Purkinje cell (primary cell): ENCODE results near the gene ZHX3. TPM values are rescaled to one million over a fixed set of nuclear protein-coding genes. Genes with fewer than 3 reads are reported as not detected.

Experiments
- polyA plus RNA-seq: library from polyadenylated mRNA; unstranded; fragments of >200 nt; fragmentation: Nextera tagmentation; gene quantifications from 2 replicates; pipeline ENCODE4 v1.2.1, GENCODE V29; 2014

ZHX3 gene
- 4.0 and 9.3 TPM in 2 replicates for polyA plus RNA-seq

GRCh38 chr20:41317546-41318270 lies at the start of gene ZHX3:
ZHX3 (minus strand) TSS chr20:41317731; CDS start chr20:41204916, 112,815 bp downstream.

GRCh38 chr20:41366546-41367392 lies 49.2 kb upstream of the ZHX3 start, which contains the start of gene EMILIN3:
EMILIN3 (minus strand) TSS chr20:41366818; CDS start chr20:41366634, 184 bp downstream.

GRCh38 chr20:41340327-41341055 lies 23.0 kb upstream of the ZHX3 start, which contains the start of gene LPIN3:
LPIN3 (plus strand) TSS chr20:41340821; CDS start chr20:41345804, 4,983 bp downstream.

GRCh38 chr20:41136680-41137613 lies 180.6 kb downstream of the ZHX3 start, which contains the start of gene PLCG1:
PLCG1 (plus strand) TSS chr20:41137543; CDS start chr20:41137642, 99 bp downstream.

Other genes with a start within 250 kb of the ZHX3 start
- 0.87 and 2.5 TPM in 2 replicates for gene PLCG1, start 180.2 kb downstream of the ZHX3 start, polyA plus RNA-seq
- gene LPIN3, start 23.1 kb upstream of the ZHX3 start, polyA plus RNA-seq: not detected in 2 replicates
- 0.53 TPM in 1 of 2 replicates, not detected in the other for gene EMILIN3, start 49.1 kb upstream of the ZHX3 start, polyA plus RNA-seq